ENCODE data around the gene KCNIP3. TPM values are rescaled to one million over a fixed set of nuclear protein-coding genes. Genes with fewer than 3 reads are reported as not detected.
A peak's percentile ranks its signal among the peaks of the same experiment; 100 is the strongest.

The KCNIP3 gene
- total and polyA plus RNA-seq, 10 donors: 0.59 to 5.2 (median 3.0) TPM

GRCh38 chr2:95390272-95390880, 93.2 kb downstream of the KCNIP3 start:
- TF ChIP-seq POLR2AphosphoS5 (IDR thresholded peaks at IDR 0.05) (no peak), CTCF (IDR thresholded peaks at IDR 0.05 in 8 of 11, conservative IDR thresholded peaks at IDR 0.05 in 3 of 11) (no peak), POLR2A (IDR thresholded peaks at IDR 0.05) (no peak)
- H3K9me3 ChIP-seq: no peaks in the 10 kb centered on the region
- DNase-seq: peak; percentile 35
- peaks cover 0 to 19% (median 3%) of the 10 kb centered on the region in 6 donors for H3K4me1 ChIP-seq
- no peaks in the 10 kb centered on the region for H3K36me3 ChIP-seq
- H3K27me3 ChIP-seq (replicated peaks in 1 of 7): peaks cover 0 to 17% (median 0%) of the 10 kb centered on the region in 7 donors
- intact Hi-C loops (cut with DNase I; ENCODE audit: low total_unique reads): no loop called here
- no peak overlapping the region for H3K4me3 ChIP-seq
- no peak overlapping the region for H3K27ac ChIP-seq
- WGBS, 5 donors: 81 to 95% (median 91%) methylated on average over 4 of the region's 4 CpGs

GRCh38 chr2:95390881-95391321, 93.8 kb downstream of the KCNIP3 start:
- intact Hi-C loops (cut with DNase I; ENCODE audit: low total_unique reads): no loop called here
- Histone ChIP-seq H3K4me3 (no peak overlapping the region), H3K9me3 (no peaks in the 10 kb centered on the region), H3K27me3 (replicated peaks in 1 of 7) (peaks cover 0 to 17% (median 0%) of the 10 kb centered on the region in 7 donors), H3K36me3 (no peaks in the 10 kb centered on the region), H3K27ac (no peak overlapping the region), H3K4me1 (peaks cover 0 to 13% (median 3%) of the 10 kb centered on the region in 6 donors)
- peak; percentile 53 for DNase-seq
- TF ChIP-seq POLR2A (IDR thresholded peaks at IDR 0.05) (no peak), POLR2AphosphoS5 (IDR thresholded peaks at IDR 0.05) (no peak), CTCF (IDR thresholded peaks at IDR 0.05 in 8 of 11, conservative IDR thresholded peaks at IDR 0.05 in 3 of 11) (no peak)
- WGBS, 5 donors: 86 to 97% (median 88%) methylated on average over 5 to 11 of the region's 11 CpGs

DNA sequence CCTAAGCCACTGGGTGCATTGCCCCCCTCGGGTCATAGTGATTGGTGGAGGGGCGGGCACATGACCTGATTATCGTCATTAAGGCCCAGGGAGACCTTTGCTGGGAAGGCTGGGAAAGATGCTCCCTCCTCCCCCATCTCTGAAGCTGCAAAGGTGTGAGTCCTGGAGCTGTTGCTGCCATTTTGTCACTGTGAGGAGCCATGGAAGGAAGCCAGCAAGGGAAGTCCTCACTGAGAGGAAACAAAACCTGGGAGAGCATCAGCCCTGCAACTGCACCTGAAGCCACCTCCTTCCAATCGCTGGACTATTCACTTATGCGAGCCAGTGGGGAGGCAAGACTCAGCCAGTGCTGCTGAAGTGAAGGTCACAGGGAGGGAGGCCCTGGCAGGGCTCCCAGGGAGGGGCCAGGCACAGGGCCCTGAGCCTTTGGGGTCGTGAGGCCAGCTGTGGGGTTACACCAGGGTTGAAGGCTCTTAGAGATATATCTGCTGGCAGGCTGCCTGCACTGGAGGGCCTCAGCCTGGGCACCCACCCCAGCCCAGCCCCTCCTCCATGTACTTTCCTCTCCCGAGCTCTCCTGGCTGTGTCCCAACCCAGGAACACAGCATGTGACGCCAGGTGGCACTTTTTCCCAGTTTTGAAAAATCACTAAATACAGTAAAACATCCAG, 94.6 kb downstream of the KCNIP3 start:
- H3K27me3 ChIP-seq (replicated peaks in 1 of 7): peaks cover 0 to 17% (median 0%) of the 10 kb centered on the region in 7 donors
- DNase-seq: peak; percentile 72
- no peaks in the 10 kb centered on the region for H3K9me3 ChIP-seq
- peaks cover 0 to 13% (median 2%) of the 10 kb centered on the region in 6 donors for H3K4me1 ChIP-seq
- no peak overlapping the region for H3K27ac ChIP-seq
- no peaks in the 10 kb centered on the region for H3K36me3 ChIP-seq
- WGBS, 5 donors: 63 to 75% (median 69%) methylated on average over 5 to 8 of the region's 8 CpGs
- intact Hi-C loops (cut with DNase I; ENCODE audit: low total_unique reads): no loop called here
- H3K4me3 ChIP-seq: no peak overlapping the region
- no peak for TF ChIP-seq POLR2A (IDR thresholded peaks at IDR 0.05)
- TF ChIP-seq CTCF (IDR thresholded peaks at IDR 0.05 in 8 of 11, conservative IDR thresholded peaks at IDR 0.05 in 3 of 11): no peak
- no peak for TF ChIP-seq POLR2AphosphoS5 (IDR thresholded peaks at IDR 0.05)

GRCh38 chr2:95392320-95392719, 95.2 kb downstream of the KCNIP3 start:
- Histone ChIP-seq H3K36me3 (no peaks in the 10 kb centered on the region), H3K27me3 (replicated peaks in 1 of 7) (peaks cover 0 to 17% (median 0%) of the 10 kb centered on the region in 7 donors), H3K9me3 (no peaks in the 10 kb centered on the region), H3K4me3 (no peak overlapping the region), H3K27ac (no peak overlapping the region), H3K4me1 (peaks cover 0 to 13% (median 2%) of the 10 kb centered on the region in 6 donors)
- intact Hi-C loops (cut with DNase I; ENCODE audit: low total_unique reads): no loop called here
- peak; percentile 54 for DNase-seq
- WGBS, 5 donors: 79 to 89% (median 86%) methylated on average over 6 of the region's 6 CpGs
- no peak for TF ChIP-seq POLR2AphosphoS5 (IDR thresholded peaks at IDR 0.05)
